ENCODE data around the gene REPS2.

REPS2 gene

DNA sequence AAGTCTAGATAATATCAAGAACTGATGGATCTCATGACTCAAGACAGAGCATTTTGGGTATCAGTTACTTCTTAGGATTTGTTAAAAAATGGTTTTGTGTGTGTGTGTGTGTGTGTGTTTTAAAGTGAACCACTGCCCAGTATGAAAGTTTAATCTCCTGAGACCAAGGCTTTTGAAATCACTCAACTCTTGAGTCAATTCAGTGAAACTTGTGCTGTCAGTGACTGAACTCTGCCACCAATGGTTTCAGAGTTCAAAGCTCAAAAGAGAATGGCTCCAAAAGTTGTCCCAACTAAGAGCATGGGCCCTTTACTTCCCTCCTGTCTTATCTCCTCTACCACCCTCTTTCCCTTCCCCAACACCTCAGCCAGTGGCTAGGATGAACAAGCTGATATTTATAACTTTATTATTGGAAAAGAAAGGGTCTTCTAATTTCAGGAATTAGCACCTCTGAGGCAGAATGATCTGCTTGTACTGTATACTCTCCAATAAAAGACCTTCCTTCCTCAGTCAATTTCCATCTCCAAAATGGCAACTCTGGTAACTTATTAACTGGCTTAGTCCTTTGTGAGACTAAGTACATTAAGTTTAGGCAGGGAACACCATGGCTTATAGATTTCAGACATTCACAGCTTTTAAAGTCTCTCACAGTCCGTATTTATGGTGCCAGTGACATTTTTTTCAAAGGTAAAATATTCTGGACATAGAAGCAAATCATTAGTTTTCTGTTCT, 152.2 kb downstream of the REPS2 start:
- no peak for DNase-seq

DNA sequence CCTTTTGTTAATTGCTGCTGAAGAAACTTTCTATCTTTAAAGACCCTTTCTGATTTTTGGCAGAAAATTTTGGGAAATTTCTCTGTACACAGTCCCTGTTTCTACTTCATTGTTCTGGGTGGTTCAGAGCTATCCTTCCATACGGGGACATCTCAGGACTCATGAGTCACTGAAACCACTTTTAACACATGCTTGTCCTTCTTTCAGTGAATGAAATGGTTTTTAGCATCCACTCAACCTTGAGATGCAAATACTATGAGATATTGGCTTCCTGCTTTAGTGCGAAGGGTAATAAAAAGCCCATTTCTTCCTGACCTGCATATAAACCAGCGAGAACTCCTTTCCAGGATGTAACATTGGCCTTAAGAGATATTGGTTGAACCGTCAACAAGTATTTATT, 158.0 kb downstream of the REPS2 start:
- DNase-seq, result no peak

DNA sequence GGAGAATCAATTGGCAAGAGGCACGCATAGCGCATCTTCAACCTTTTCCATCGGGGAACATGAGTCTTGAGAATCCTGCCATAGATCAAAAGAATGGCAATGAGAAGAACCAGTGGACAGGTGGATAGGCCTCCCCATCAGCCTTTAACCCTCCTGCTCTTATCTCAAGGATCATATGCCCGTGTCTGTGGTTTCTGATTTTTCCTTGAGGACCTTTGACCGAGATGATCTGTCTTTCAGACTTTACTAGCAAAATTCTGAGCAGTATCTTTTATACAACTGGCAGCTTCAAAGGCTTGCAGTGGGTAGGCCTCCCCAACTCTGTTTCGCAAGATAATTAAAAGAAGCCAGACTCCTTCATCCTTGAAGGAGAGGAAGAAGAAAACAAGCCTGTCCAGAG, 174.4 kb downstream of the REPS2 start:
- DNase-seq, result no peak

- DNase-seq, result no peak
These were observed 207.5 kb downstream of the REPS2 start for GRCh38 chrX:17154001-17154400.

DNA sequence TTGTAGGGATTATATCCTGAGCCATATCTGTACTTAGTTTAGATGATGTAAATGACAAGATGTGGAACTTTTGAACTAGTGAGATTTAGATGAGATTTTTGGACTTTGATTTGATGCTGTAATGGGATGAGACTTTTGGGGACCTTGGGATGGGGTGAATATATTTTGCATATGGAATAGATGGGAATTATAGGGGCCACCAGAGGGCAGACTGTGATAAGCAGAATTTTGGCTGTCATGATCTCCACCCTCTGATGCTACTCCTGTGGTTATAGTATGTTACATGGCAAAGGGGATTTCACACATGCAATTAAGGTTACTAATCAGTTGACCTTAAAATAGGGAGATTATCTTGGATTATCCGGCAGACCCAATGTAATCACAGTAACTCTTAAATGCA, 214.5 kb downstream of the REPS2 start:
- no peak for DNase-seq

DNA sequence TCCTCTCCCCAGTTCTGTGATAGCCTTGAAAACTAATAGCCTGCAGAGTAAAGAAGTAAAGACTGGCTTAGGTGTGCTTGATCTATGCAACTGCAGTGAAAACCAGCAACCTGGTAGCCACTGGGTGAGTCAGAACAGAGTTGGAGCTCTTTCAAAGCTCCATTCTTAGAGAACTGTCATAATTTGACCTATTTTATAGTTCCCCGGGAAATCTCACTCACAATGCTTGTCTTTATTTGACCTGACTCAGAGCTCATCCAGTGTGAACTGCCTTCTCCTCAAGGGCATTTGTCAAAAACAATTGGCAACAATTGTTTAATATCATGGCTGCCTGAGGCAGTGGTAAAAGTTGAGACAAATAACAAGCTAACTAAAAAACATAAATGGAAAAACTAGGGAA, 215.5 kb downstream of the REPS2 start:
- DNase-seq, result no peak

DNA sequence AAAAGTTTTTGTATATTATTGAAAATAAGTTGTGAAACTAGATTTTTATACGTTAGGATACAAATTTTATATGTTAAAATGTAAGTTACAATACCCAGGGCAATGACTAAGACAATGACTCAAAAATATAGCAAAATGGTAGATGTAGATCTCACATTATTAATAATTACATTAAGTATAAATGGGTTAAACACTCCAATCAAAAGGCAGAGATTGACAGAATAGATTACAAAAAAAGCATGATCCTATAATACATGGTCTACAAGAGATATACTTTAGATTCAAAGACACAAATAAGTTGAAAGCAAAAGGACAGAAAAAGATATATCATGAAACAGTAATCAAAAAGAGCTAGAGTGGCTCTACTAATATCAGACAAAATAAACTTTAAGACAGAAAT, 217.6 kb downstream of the REPS2 start:
- DNase-seq, result no peak

DNA sequence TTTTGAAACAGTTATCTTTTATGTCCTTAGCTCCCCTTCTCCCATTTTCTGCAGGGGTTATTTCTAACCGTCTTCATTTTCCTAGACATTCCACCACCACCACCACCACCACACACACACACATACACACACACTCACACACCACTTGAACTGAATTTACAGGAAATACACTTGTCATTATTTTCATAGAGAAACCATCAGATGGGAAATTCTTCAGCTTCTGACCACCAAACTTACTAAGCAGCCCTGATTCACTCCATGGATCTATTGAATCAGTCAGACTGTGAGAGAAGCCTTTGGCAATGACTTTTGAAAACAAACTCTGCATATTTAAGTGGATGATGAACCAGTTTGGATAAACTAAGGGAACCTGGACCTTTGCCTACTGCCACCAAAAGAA, 218.5 kb downstream of the REPS2 start:
- no peak for DNase-seq

- DNase-seq, result no peak
These were observed 221.5 kb downstream of the REPS2 start for GRCh38 chrX:17167915-17168314.

DNA sequence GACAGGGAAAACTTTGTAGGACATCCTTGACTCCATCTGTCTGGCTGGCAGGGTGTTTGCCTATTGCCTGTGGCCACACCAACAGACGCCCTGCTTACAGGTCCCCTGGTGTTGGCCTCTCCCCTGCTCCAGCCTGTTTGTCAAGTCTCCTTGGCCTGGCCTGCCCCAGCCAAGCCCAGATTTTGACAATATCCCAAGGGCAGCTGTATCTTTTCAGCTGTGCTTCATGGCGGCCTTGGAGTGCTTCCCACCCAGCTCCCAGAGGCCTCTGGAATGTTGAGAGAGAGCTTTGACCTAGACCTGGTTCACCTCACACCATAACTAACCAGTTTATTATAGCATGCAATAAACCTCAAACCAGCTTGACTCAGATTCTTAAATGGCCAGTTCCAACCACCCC, 224.5 kb downstream of the REPS2 start:
- DNase-seq, result no peak

DNA sequence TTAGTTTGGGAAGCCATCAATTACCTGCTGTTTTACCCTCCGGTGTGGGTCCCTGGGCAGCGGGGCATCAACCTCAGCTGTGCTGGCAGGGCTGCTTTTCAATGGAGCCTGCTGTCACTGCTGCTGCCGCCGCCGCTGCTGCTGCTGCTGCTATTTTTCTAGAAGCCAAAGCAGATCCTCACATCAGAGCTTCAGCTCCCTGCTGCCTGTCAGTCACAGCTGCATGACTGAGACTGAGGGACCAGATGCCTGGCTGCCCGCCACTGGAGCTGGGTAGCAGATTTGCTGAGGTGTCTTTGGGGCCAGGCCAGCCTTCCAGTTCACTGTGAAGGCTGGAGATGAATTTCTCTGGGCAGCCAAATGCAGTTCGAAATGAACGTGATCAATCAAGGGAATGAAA, 228.2 kb downstream of the REPS2 start:
- no peak for DNase-seq

GRCh38 chrX:17182317-17182716, 235.9 kb downstream of the REPS2 start:
- no peak for DNase-seq

GRCh38 chrX:17183566-17183965, 237.1 kb downstream of the REPS2 start:
- DNase-seq, result no peak

DNA sequence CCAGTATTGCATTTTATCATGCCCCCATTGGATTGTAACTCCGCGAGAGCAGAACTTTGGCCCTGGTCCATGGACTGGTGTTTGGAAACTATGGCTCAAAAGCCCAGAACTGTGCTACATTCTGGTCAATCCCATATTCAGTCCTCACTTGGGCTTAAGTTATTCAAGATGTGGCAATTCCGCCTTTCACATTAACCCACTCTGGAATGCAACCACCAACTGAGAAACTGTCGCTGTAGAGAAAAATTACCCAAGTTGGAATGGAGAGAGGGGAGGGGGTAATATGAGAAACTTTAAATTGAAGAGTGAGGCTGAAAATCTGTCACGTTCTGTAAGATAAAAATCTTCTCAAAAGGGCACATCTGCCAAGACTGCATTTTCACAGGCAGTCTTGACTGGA, 239.0 kb downstream of the REPS2 start:
- DNase-seq, result no peak

DNA sequence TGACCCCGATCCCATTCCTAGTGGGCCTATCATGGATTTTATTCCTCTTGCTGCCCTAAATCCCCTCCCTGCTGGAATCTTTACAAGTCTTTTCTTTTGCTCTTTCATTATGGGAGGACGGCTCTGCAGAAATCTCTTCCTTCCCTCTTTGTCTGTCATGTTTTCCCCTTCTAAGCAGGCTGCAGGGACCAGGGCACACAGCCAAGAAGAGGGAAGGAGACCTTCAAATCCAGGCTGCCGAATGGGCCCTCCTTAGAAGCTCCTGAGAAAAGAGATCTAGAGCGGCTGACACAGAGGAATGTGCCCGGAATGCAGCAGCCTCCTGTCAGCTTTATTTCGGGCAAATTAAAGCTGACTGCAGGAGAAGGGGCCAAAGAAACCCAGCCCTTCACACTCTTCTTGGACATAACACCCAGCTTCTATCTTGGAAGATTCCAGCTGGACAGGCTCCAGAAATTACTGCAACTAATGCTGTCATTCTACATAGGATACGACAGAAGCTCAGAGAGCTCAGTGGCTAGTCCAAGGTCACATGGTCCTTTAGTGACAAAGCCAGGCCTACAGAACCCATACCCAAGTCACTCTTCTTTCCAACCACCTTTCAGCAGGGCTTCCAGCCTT, 240.8 kb downstream of the REPS2 start:
- DNase-seq, result no peak

DNA sequence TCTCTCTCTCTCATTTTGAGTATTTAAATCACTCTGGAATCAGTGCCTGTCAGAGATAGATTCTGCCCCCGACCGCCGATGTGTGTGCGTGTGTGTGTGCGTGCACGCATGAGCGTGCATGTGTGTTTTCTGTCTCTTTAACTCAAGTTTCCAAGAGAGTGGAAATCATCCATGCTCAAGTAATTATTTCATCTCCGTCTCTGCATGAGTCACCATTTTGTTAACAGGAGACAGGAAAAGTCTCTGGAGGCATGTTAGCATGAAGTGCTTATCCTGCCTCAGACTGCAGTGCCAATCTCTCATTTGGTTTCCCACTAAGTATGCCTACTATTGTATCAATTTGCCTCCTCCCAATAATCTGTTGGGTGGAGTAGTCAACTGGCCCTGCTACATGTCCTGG, 245.6 kb downstream of the REPS2 start:
- DNase-seq, result no peak

Data from CD4-positive, alpha-beta T cell treated with Interleukin-1 beta for 1 hour (primary cell).